NOMO-1 treated with dmso at 0.1 percent for 144 hours (cell line): ENCODE measurements around the gene TSSK6.

Experiments used
- DNase-seq: peaks from one replicate; lab custom pipeline; 2025; ENCODE audit not compliant: unreplicated experiment; lab: John Stamatoyannopoulos, UW

Gene TSSK6

GRCh38 chr19:19544954-19545591 is 29.7 kb upstream of the TSSK6 start:
- no peak for DNase-seq

- no peak for DNase-seq
Observed at GRCh38 chr19:19544257-19544953, 29.1 kb upstream of the TSSK6 start.

GRCh38 chr19:19543640-19544039 is 28.3 kb upstream of the TSSK6 start:
- DNase-seq = no peak

GRCh38 chr19:19543101-19543500 is 27.8 kb upstream of the TSSK6 start:
- no peak for DNase-seq

- DNase-seq = no peak
Observed at GRCh38 chr19:19542507-19542906, 27.2 kb upstream of the TSSK6 start.

GRCh38 chr19:19541616-19542015 is 26.3 kb upstream of the TSSK6 start:
- no peak for DNase-seq

GRCh38 chr19:19540715-19541515 is 25.6 kb upstream of the TSSK6 start:
- no peak for DNase-seq

GRCh38 chr19:19540064-19540714 is 24.8 kb upstream of the TSSK6 start:
- no peak for DNase-seq

GRCh38 chr19:19539698-19540063 is 24.3 kb upstream of the TSSK6 start:
- no peak for DNase-seq

- DNase-seq = no peak
Observed at GRCh38 chr19:19538785-19539166, 23.4 kb upstream of the TSSK6 start.

GRCh38 chr19:19538061-19538784 is 22.9 kb upstream of the TSSK6 start, which contains the start of gene CILP2:
TSS of gene CILP2 (plus strand) at chr19:19538265. CDS start at chr19:19538350, 85 bp downstream.
- no peak for DNase-seq

GRCh38 chr19:19537075-19538048 is 22.0 kb upstream of the TSSK6 start:
- no peak for DNase-seq

- no peak for DNase-seq
Observed at GRCh38 chr19:19535311-19536191, 20.2 kb upstream of the TSSK6 start.

GRCh38 chr19:19534556-19535265 is 19.4 kb upstream of the TSSK6 start:
- no peak for DNase-seq

- no peak for DNase-seq
Observed at GRCh38 chr19:19533841-19534240, 18.5 kb upstream of the TSSK6 start.

GRCh38 chr19:19532806-19533701 is 17.7 kb upstream of the TSSK6 start:
- no peak for DNase-seq
